Neutrophil (primary cell): Measurements from ENCODE around the gene UGT2B15.
"Not testable (repeated sequence)": the region's sequence is repeated elsewhere in the genome, so short reads cannot be mapped to it uniquely, and the experiment has no call there.

Source experiments
- H3K27ac ChIP-seq: fragments of 200-600 bp; sonication (generic); 2 replicates; pipeline ENCODE4 v1.5.1; 2016; ENCODE audit warnings: mild to moderate bottlenecking, moderate library complexity
- H3K27me3 ChIP-seq: fragments of 200-600 bp; sonication (generic); 2 replicates; pipeline ENCODE4 v1.6.0; 2016; ENCODE audit warnings: mild to moderate bottlenecking
- H3K36me3 ChIP-seq: fragments of 200-600 bp; sonication (generic); 2 replicates; pipeline ENCODE4 v1.5.1; 2017
- H3K4me1 ChIP-seq, 2 experiments: fragments of 200-600 bp in 1 of 2; sonication (generic) in 1 of 2; 1 replicate in 1 of 2; 2 replicates in 1 of 2; pipeline versions ENCODE4 v1.5.1 to v1.6.1; 2013 to 2016; ENCODE audit warnings: low read depth in 1 of 2, low read length in 1 of 2, mild to moderate bottlenecking in 1 of 2, moderate library complexity in 1 of 2; ENCODE audit not compliant: control insufficient read depth in 1 of 2, insufficient read depth in 1 of 2
- H3K4me3 ChIP-seq, 2 experiments: fragments of 200-600 bp in 1 of 2; sonication (generic) in 1 of 2; 1 replicate in 1 of 2; 2 replicates in 1 of 2; pipeline ENCODE4 v1.5.1; 2013 to 2016; ENCODE audit warnings: low read depth in 1 of 2, low read length in 1 of 2, mild to moderate bottlenecking in 1 of 2, moderate library complexity in 1 of 2
- H3K9me3 ChIP-seq: fragments of 200-600 bp; sonication (generic); 2 replicates; pipeline ENCODE4 v1.5.1; 2016
- CTCF ChIP-seq: fragments of 200-600 bp; sonication (generic); IDR thresholded peaks from 2 replicates; pipeline ENCODE4 v1.5.1; 2016; ENCODE audit warnings: antibody characterized with exemption

UGT2B15 gene

GRCh38 chr4:68655764-68656444, 14.5 kb downstream of the UGT2B15 start:
- no peaks in the 10 kb centered on the region for H3K4me1 ChIP-seq
- TF ChIP-seq CTCF = no peak
- no peaks in the 10 kb centered on the region for H3K27me3 ChIP-seq
- H3K4me3 ChIP-seq = no peak overlapping the region
- H3K36me3 ChIP-seq = no peaks in the 10 kb centered on the region
- no peak overlapping the region for H3K27ac ChIP-seq
- H3K9me3 ChIP-seq = no peaks in the 10 kb centered on the region

- Histone ChIP-seq H3K4me3 (no peak overlapping the region), H3K27ac (no peak overlapping the region)
Measured at GRCh38 chr4:68654946-68655721, 15.3 kb downstream of the UGT2B15 start.

GRCh38 chr4:68651932-68652331, 18.5 kb downstream of the UGT2B15 start:
- Histone ChIP-seq H3K27me3 (no peaks in the 10 kb centered on the region), H3K36me3 (no peaks in the 10 kb centered on the region), H3K4me3 (no peak overlapping the region), H3K27ac (no peak overlapping the region), H3K4me1 (no peaks in the 10 kb centered on the region), H3K9me3 (no peaks in the 10 kb centered on the region)
- TF ChIP-seq CTCF = no peak

More at GRCh38 chr4:68654946-68655721, 15.3 kb downstream of the UGT2B15 start:
- no peaks in the 10 kb centered on the region for H3K27me3 ChIP-seq
- H3K36me3 ChIP-seq = no peaks in the 10 kb centered on the region
- no peaks in the 10 kb centered on the region for H3K4me1 ChIP-seq
- H3K9me3 ChIP-seq = no peaks in the 10 kb centered on the region
- TF ChIP-seq CTCF = no peak

GRCh38 chr4:68630371-68630770, 40.1 kb downstream of the UGT2B15 start:
- Histone ChIP-seq H3K36me3 (no peaks in the 10 kb centered on the region), H3K4me1 (no peaks in the 10 kb centered on the region), H3K9me3 (no peaks in the 10 kb centered on the region), H3K27ac (no peak overlapping the region), H3K27me3 (no peaks in the 10 kb centered on the region), H3K4me3 (no peak overlapping the region)
- no peak for TF ChIP-seq CTCF

GRCh38 chr4:68622731-68623130, 47.7 kb downstream of the UGT2B15 start:
- H3K27me3 ChIP-seq, H3K4me3 ChIP-seq, H3K27ac ChIP-seq: not testable (repeated sequence)

More at GRCh38 chr4:68622731-68623130, 47.7 kb downstream of the UGT2B15 start:
- H3K9me3 ChIP-seq, H3K4me1 ChIP-seq, H3K36me3 ChIP-seq: not testable (repeated sequence)
